Measurements from ENCODE around the gene PREX1. TPM values are rescaled to one million over a fixed set of nuclear protein-coding genes. Genes with fewer than 3 reads are reported as not detected.

The PREX1 gene
- total and polyA plus RNA-seq, 2 experiments from 2014 or later, result 2.4 to 10.3 TPM

GRCh38 chr20:48703107-48703506 is 124.7 kb downstream of the PREX1 start (continued):
- TF ChIP-seq NANOG (IDR thresholded peaks at IDR 0.05; ENCODE audit: borderline replicate concordance) (no peak), STAT1 (IDR thresholded peaks at IDR 0.05; ENCODE audit: unreplicated experiment) (no peak), ETS1 (IDR thresholded peaks at IDR 0.05) (no peak), CREB1 (CRISPR knock-in tag; IDR thresholded peaks at IDR 0.05; ENCODE audit: low read depth) (no peak), POLR2AphosphoS5 (IDR thresholded peaks at IDR 0.05; ENCODE audit: low read depth) (no peak)

- Mint-ChIP-seq H3K4me1 (peaks cover 9% of the 10 kb centered on the region; the same call in 2 of the 3 replicates), H3K27me3 (ENCODE audit: insufficient read depth, low read depth, poor library complexity) (peaks cover 4% of the 10 kb centered on the region), H3K9me3 (no peaks in the 10 kb centered on the region), H3K4me3 (no peak overlapping the region), H3K27ac (no peak overlapping the region), H3K36me3 (ENCODE audit: low read depth) (no peaks in the 10 kb centered on the region)
- Histone ChIP-seq H3F3A (replicated peaks; ENCODE audit: low read depth) (no peaks in the 10 kb centered on the region), H3K4me2 (no peak overlapping the region), H3K9me2 (ENCODE audit: insufficient read depth) (0 out of 2 replicates have a peak, but pooled peaks cover 8% of the 10 kb centered on the region), H3K36me3 (ENCODE audit: insufficient read depth) (no peaks in the 10 kb centered on the region), H3K27me3 (ENCODE audit: insufficient read depth) (no peaks in the 10 kb centered on the region), H3K79me2 (replicated peaks; ENCODE audit: insufficient read depth) (no peaks in the 10 kb centered on the region), H3K4me1 (ENCODE audit: insufficient read depth) (no peaks in the 10 kb centered on the region; the same call in 1 of the 2 replicates), H4K20me1 (replicated peaks; ENCODE audit: insufficient read depth) (no peaks in the 10 kb centered on the region), H2AFZ (peak overlapping the region; percentile 18; the same call in 1 of the 2 replicates), H3K27ac (ENCODE audit: low read depth) (no peak overlapping the region), H3K4me3 (no peak overlapping the region)
- TF ChIP-seq ETS1 (IDR thresholded peaks at IDR 0.05) (peak; percentile 68), ZNF114 (CRISPR knock-in tag; IDR thresholded peaks at IDR 0.05) (no peak), CREB1 (CRISPR knock-in tag; IDR thresholded peaks at IDR 0.05; ENCODE audit: low read depth) (0 out of 2 replicates have a peak, but pooled peaks have one; percentile 34)
- ATAC-seq, result peak; percentile 67
- DNase-seq (ENCODE audit: low spot score), result peak; percentile 37
These were observed 125.3 kb downstream of the PREX1 start for GRCh38 chr20:48702455-48702913.

GRCh38 chr20:48701702-48702101 is 126.1 kb downstream of the PREX1 start:
- Histone ChIP-seq H4K20me1 (replicated peaks; ENCODE audit: insufficient read depth) (no peaks in the 10 kb centered on the region), H3K36me3 (ENCODE audit: insufficient read depth) (no peaks in the 10 kb centered on the region), H3K9me2 (ENCODE audit: insufficient read depth) (0 out of 2 replicates have a peak, but pooled peaks cover 8% of the 10 kb centered on the region), H3K27ac (ENCODE audit: low read depth) (no peak overlapping the region), H3K79me2 (replicated peaks; ENCODE audit: insufficient read depth) (no peaks in the 10 kb centered on the region), H3K4me1 (ENCODE audit: insufficient read depth) (no peaks in the 10 kb centered on the region; the same call in 1 of the 2 replicates), H3F3A (replicated peaks; ENCODE audit: low read depth) (no peaks in the 10 kb centered on the region), H2AFZ (no peak overlapping the region), H3K4me2 (no peak overlapping the region), H3K27me3 (ENCODE audit: insufficient read depth) (no peaks in the 10 kb centered on the region), H3K4me3 (no peak overlapping the region)
- H3K27me3 Mint-ChIP-seq (ENCODE audit: insufficient read depth, low read depth, poor library complexity), result peaks cover 4% of the 10 kb centered on the region
- TF ChIP-seq STAT1 (IDR thresholded peaks at IDR 0.05; ENCODE audit: unreplicated experiment) (no peak), JUNB (IDR thresholded peaks at IDR 0.05; ENCODE audit: unreplicated experiment) (no peak), ZNF114 (CRISPR knock-in tag; IDR thresholded peaks at IDR 0.05) (no peak), ETS1 (IDR thresholded peaks at IDR 0.05) (no peak), EZH2phosphoT487 (IDR thresholded peaks at IDR 0.05; ENCODE audit: unreplicated experiment) (no peak), REST (IDR thresholded peaks at IDR 0.05; ENCODE audit: unreplicated experiment) (no peak), POLR2AphosphoS5 (IDR thresholded peaks at IDR 0.05; ENCODE audit: low read depth) (no peak), ZNF331 (CRISPR knock-in tag; IDR thresholded peaks at IDR 0.05; ENCODE audit: low read depth) (no peak), CREB1 (CRISPR knock-in tag; IDR thresholded peaks at IDR 0.05; ENCODE audit: low read depth) (no peak)
- TF ChIP-seq, protein P1, sequence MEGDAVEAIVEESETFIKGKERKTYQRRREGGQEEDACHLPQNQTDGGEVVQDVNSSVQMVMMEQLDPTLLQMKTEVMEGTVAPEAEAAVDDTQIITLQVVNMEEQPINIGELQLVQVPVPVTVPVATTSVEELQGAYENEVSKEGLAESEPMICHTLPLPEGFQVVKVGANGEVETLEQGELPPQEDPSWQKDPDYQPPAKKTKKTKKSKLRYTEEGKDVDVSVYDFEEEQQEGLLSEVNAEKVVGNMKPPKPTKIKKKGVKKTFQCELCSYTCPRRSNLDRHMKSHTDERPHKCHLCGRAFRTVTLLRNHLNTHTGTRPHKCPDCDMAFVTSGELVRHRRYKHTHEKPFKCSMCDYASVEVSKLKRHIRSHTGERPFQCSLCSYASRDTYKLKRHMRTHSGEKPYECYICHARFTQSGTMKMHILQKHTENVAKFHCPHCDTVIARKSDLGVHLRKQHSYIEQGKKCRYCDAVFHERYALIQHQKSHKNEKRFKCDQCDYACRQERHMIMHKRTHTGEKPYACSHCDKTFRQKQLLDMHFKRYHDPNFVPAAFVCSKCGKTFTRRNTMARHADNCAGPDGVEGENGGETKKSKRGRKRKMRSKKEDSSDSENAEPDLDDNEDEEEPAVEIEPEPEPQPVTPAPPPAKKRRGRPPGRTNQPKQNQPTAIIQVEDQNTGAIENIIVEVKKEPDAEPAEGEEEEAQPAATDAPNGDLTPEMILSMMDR (conservative IDR thresholded peaks at IDR 0.05; ENCODE audit: low read depth in 2 of 2), result no peak
- no peaks in the 10 kb centered on the region for H3K36me3 Mint-ChIP-seq (ENCODE audit: low read depth)
- DNase-seq (ENCODE audit: low spot score) (no peak), ATAC-seq (no peak)
- H3K4me1 Mint-ChIP-seq, result peaks cover 9% of the 10 kb centered on the region; the same call in 2 of the 3 replicates
- no peaks in the 10 kb centered on the region for H3K9me3 Mint-ChIP-seq
- no peak overlapping the region for H3K4me3 Mint-ChIP-seq
- no peak overlapping the region for H3K27ac Mint-ChIP-seq
